Nephron (organoid): ENCODE results near the gene COQ10B.
A peak's percentile ranks its signal among the peaks of the same experiment; 100 is the strongest.

Experiments
- H3K27ac Mint-ChIP-seq, 3 experiments: 2 replicates each; pipeline ENCODE4 v1.8.0; 2020; ENCODE audit warnings: mixed read lengths in 3 of 3, mild to moderate bottlenecking in 2 of 3, moderate library complexity in 1 of 3
- H3K27me3 Mint-ChIP-seq: 2 replicates; pipeline ENCODE4 v1.8.0; 2021; ENCODE audit warnings: low read depth, mild to moderate bottlenecking, moderate library complexity, mixed read lengths
- H3K36me3 Mint-ChIP-seq: 2 replicates; pipeline ENCODE4 v1.8.0; 2020; ENCODE audit warnings: low read depth, mixed read lengths
- H3K4me1 Mint-ChIP-seq: 2 replicates; pipeline ENCODE4 v1.8.0; 2020; ENCODE audit warnings: mixed read lengths
- H3K4me3 Mint-ChIP-seq, 3 experiments: 2 replicates each; pipeline ENCODE4 v1.8.0; 2020; ENCODE audit warnings: mild to moderate bottlenecking in 3 of 3, mixed read lengths in 3 of 3, moderate library complexity in 2 of 3
- H3K9me3 Mint-ChIP-seq: 2 replicates; pipeline ENCODE4 v1.8.0; 2020; ENCODE audit warnings: mixed read lengths
- CTCF ChIP-seq, 3 experiments: fragments of 200-600 bp; sonication (generic); IDR thresholded peaks; one replicate each; pipeline ENCODE4 v1.5.0; 2021; ENCODE audit warnings: antibody characterized with exemption in 3 of 3; ENCODE audit not compliant: unreplicated experiment in 3 of 3

Gene COQ10B

GRCh38 chr2:197499594-197500502 lies 46.5 kb downstream of the COQ10B start, which contains the start of the genes HSPD1 and HSPE1:
Gene HSPD1, minus strand, starts transcription at chr2:197499840. Its CDS starts 992 bp downstream, at chr2:197498848.
Gene HSPE1, plus strand, starts transcription at chr2:197500379. Its CDS starts 58 bp downstream, at chr2:197500437.
- peak within 1 kb of the TSS; percentile 96 to 99 (median 98) for H3K27ac Mint-ChIP-seq
- no peaks in the 10 kb centered on the region for H3K9me3 Mint-ChIP-seq
- peaks cover 61% of the 10 kb centered on the region for H3K36me3 Mint-ChIP-seq
- H3K4me1 Mint-ChIP-seq, result peaks cover 41% of the 10 kb centered on the region
- peak within 1 kb of the TSS; percentile 90 to 98 (median 92) for H3K4me3 Mint-ChIP-seq
- H3K27me3 Mint-ChIP-seq, result no peaks in the 10 kb centered on the region
- no peak for TF ChIP-seq CTCF (IDR thresholded peaks at IDR 0.05; ENCODE audit: unreplicated experiment in 3 of 3)

- Mint-ChIP-seq H3K36me3 (peaks cover 59% of the 10 kb centered on the region), H3K27me3 (no peaks in the 10 kb centered on the region)
Measured at GRCh38 chr2:197500503-197501131, 47.3 kb downstream of the COQ10B start.

GRCh38 chr2:197502201-197502600 lies 48.8 kb downstream of the COQ10B start:
- H3K27ac Mint-ChIP-seq, result peak overlapping the region; percentile 85 to 98 (median 89)
- TF ChIP-seq CTCF (IDR thresholded peaks at IDR 0.05; ENCODE audit: unreplicated experiment in 3 of 3), result no peak
- peaks cover 28% of the 10 kb centered on the region for H3K4me1 Mint-ChIP-seq
- H3K9me3 Mint-ChIP-seq, result no peaks in the 10 kb centered on the region
- peak overlapping the region; percentile 90 to 98 (median 92) for H3K4me3 Mint-ChIP-seq
- H3K36me3 Mint-ChIP-seq, result peaks cover 49% of the 10 kb centered on the region
- H3K27me3 Mint-ChIP-seq, result no peaks in the 10 kb centered on the region

More at GRCh38 chr2:197500503-197501131, 47.3 kb downstream of the COQ10B start:
- TF ChIP-seq CTCF (IDR thresholded peaks at IDR 0.05; ENCODE audit: unreplicated experiment in 3 of 3), result no peak
- no peaks in the 10 kb centered on the region for H3K9me3 Mint-ChIP-seq
- H3K4me3 Mint-ChIP-seq, result peak overlapping the region; percentile 90 to 98 (median 92)
- peak overlapping the region; percentile 84 to 98 (median 95) for H3K27ac Mint-ChIP-seq
- peaks cover 41% of the 10 kb centered on the region for H3K4me1 Mint-ChIP-seq

GRCh38 chr2:197502685-197503084 lies 49.3 kb downstream of the COQ10B start:
- Mint-ChIP-seq H3K27ac (peak overlapping the region; percentile 85 to 98 (median 89)), H3K27me3 (no peaks in the 10 kb centered on the region), H3K4me1 (peaks cover 23% of the 10 kb centered on the region), H3K9me3 (no peaks in the 10 kb centered on the region), H3K4me3 (peak overlapping the region; percentile 90 to 98 (median 92)), H3K36me3 (peaks cover 44% of the 10 kb centered on the region)
- no peak for TF ChIP-seq CTCF (IDR thresholded peaks at IDR 0.05; ENCODE audit: unreplicated experiment in 3 of 3)

GRCh38 chr2:197504000-197504399 lies 50.6 kb downstream of the COQ10B start:
- no peak for TF ChIP-seq CTCF (IDR thresholded peaks at IDR 0.05; ENCODE audit: unreplicated experiment in 3 of 3)
- peaks cover 14% of the 10 kb centered on the region for H3K4me1 Mint-ChIP-seq
- H3K4me3 Mint-ChIP-seq, result no peak overlapping the region
- no peak overlapping the region for H3K27ac Mint-ChIP-seq
- H3K36me3 Mint-ChIP-seq, result peaks cover 44% of the 10 kb centered on the region
- H3K9me3 Mint-ChIP-seq, result no peaks in the 10 kb centered on the region
- H3K27me3 Mint-ChIP-seq, result no peaks in the 10 kb centered on the region
